PC-3 (cell line): ENCODE results near the gene TSSK2.

ENCODE experiments used
- CTCF ChIP-seq: fragments of 300-600 bp; sonication (generic); conservative IDR thresholded peaks from 2 replicates; pipeline ENCODE4 v1.5.1; 2017; ENCODE audit warnings: antibody characterized with exemption, low read depth, mild to moderate bottlenecking, low read length
- EZH2 ChIP-seq: fragments of 300-600 bp; sonication (generic); IDR thresholded peaks from one replicate; pipeline ENCODE4 v1.6.1; 2017; ENCODE audit warnings: antibody characterized with exemption, mild to moderate bottlenecking, low read length; ENCODE audit not compliant: unreplicated experiment
- EZH2phosphoT487 ChIP-seq: fragments of 300-600 bp; sonication (generic); IDR thresholded peaks from 2 replicates; pipeline ENCODE4 v1.6.1; 2018; ENCODE audit warnings: mild to moderate bottlenecking, antibody characterized with exemption, low read length, borderline replicate concordance

GRCh38 chr22:19146215-19146968 is 15.3 kb downstream of the TSSK2 start:
- TF ChIP-seq EZH2phosphoT487, result no peak
- TF ChIP-seq CTCF, result no peak
- TF ChIP-seq EZH2, result no peak
